GM19193 (cell line): ENCODE measurements around the gene SARNP.
A peak's percentile ranks its signal among the peaks of the same experiment; 100 is the strongest.

Source experiments
- POLR2A ChIP-seq: IDR thresholded peaks from 4 replicates; pipeline ENCODE4 v1.6.1; 2011; ENCODE audit not compliant: insufficient read depth, insufficient read length; ENCODE audit errors: extremely low read depth

Gene SARNP

GRCh38 chr12:55739025-55739378 is 78.5 kb downstream of the SARNP start:
- no peak for TF ChIP-seq POLR2A

- peak; percentile 37 for TF ChIP-seq POLR2A
Observed at GRCh38 chr12:55738123-55739024, 79.2 kb downstream of the SARNP start.

- no peak for TF ChIP-seq POLR2A
Observed at GRCh38 chr12:55737581-55738122, 79.9 kb downstream of the SARNP start.

- no peak for TF ChIP-seq POLR2A
Observed at GRCh38 chr12:55736780-55737580, 80.5 kb downstream of the SARNP start.

- no peak for TF ChIP-seq POLR2A
Observed at GRCh38 chr12:55736076-55736475, 81.4 kb downstream of the SARNP start.

GRCh38 chr12:55734595-55734994 is 82.9 kb downstream of the SARNP start:
- TF ChIP-seq POLR2A, result no peak

- no peak for TF ChIP-seq POLR2A
Observed at GRCh38 chr12:55733858-55734257, 83.7 kb downstream of the SARNP start.

GRCh38 chr12:55733021-55733555 is 84.4 kb downstream of the SARNP start:
- TF ChIP-seq POLR2A, result no peak

- TF ChIP-seq POLR2A, result no peak
Observed at GRCh38 chr12:55732288-55732687, 85.2 kb downstream of the SARNP start.

- no peak for TF ChIP-seq POLR2A
Observed at GRCh38 chr12:55729819-55730818, 87.4 kb downstream of the SARNP start.

- TF ChIP-seq POLR2A, result peak; percentile 71
Observed at GRCh38 chr12:55728939-55729818, 88.3 kb downstream of the SARNP start, which contains the start of gene CD63. TSS of gene CD63 (minus strand) at chr12:55729009. CDS start at chr12:55728341, 668 bp downstream.

- no peak for TF ChIP-seq POLR2A
Observed at GRCh38 chr12:55728186-55728938, 89.2 kb downstream of the SARNP start.
